Measurements from ENCODE around the gene RPL7L1.

GRCh38 chr6:42907336-42907735, 27.9 kb downstream of the RPL7L1 start:
- TF ChIP-seq CTCF (conservative IDR thresholded peaks at IDR 0.05) (no peak), ZFX (IDR thresholded peaks at IDR 0.05) (no peak)
